Measurements from ENCODE around the gene SRRM4.

The SRRM4 gene

DNA sequence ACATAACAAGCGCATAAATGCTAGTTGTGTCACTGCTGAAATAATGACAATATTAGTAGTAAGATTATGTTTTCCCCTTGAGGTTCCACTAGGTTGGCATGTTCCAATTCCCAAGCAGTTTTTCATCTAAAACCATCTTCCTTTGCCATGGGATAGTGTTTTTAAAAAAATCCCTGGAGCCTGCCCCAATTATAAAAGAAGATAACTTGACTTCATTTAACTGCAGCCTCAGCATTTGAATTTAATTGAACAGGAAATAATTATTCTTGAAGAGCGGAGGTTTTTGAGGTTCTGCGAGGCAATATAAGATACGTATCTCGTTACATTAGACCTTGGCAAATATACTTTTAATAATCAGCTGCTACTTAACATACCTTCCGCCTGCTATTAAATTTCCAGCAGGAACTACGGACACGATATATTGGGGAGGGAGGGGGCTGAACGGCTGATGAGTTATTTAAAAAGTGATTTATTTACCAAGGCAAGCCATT lies 132.2 kb downstream of the SRRM4 start:
- Histone ChIP-seq H3K36me3 (ENCODE audit: insufficient read depth, low read length) (no peaks in the 10 kb centered on the region), H3K9me2 (ENCODE audit: low read depth, low read length) (no peaks in the 10 kb centered on the region), H3K9me3 (ENCODE audit: low read length) (no peaks in the 10 kb centered on the region), H3K27me3 (ENCODE audit: insufficient read depth, low read length) (no peaks in the 10 kb centered on the region), H4K20me1 (ENCODE audit: insufficient read depth, low read length) (no peaks in the 10 kb centered on the region), H2AFZ (ENCODE audit: low read length) (no peak overlapping the region), H3K9ac (ENCODE audit: low read length) (no peak overlapping the region), H3K27ac (ENCODE audit: low read depth, low read length, poor library complexity, severe bottlenecking) (no peak overlapping the region), H3F3A (ENCODE audit: insufficient read depth, low read length) (no peaks in the 10 kb centered on the region), H3K4me2 (ENCODE audit: low read length) (no peak overlapping the region), H3K79me2 (ENCODE audit: insufficient read depth, low read length) (no peaks in the 10 kb centered on the region), H3K4me1 (ENCODE audit: insufficient read depth, low read length, severe bottlenecking) (no peaks in the 10 kb centered on the region), H3K4me3 (ENCODE audit: low read depth, low read length, poor library complexity, severe bottlenecking) (no peak overlapping the region)
- TF ChIP-seq, protein P1, sequence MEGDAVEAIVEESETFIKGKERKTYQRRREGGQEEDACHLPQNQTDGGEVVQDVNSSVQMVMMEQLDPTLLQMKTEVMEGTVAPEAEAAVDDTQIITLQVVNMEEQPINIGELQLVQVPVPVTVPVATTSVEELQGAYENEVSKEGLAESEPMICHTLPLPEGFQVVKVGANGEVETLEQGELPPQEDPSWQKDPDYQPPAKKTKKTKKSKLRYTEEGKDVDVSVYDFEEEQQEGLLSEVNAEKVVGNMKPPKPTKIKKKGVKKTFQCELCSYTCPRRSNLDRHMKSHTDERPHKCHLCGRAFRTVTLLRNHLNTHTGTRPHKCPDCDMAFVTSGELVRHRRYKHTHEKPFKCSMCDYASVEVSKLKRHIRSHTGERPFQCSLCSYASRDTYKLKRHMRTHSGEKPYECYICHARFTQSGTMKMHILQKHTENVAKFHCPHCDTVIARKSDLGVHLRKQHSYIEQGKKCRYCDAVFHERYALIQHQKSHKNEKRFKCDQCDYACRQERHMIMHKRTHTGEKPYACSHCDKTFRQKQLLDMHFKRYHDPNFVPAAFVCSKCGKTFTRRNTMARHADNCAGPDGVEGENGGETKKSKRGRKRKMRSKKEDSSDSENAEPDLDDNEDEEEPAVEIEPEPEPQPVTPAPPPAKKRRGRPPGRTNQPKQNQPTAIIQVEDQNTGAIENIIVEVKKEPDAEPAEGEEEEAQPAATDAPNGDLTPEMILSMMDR (IDR thresholded peaks at IDR 0.05; ENCODE audit: low read length): no peak
- TF ChIP-seq EZH2 (IDR thresholded peaks at IDR 0.05; ENCODE audit: borderline replicate concordance, low read length): no peak

DNA sequence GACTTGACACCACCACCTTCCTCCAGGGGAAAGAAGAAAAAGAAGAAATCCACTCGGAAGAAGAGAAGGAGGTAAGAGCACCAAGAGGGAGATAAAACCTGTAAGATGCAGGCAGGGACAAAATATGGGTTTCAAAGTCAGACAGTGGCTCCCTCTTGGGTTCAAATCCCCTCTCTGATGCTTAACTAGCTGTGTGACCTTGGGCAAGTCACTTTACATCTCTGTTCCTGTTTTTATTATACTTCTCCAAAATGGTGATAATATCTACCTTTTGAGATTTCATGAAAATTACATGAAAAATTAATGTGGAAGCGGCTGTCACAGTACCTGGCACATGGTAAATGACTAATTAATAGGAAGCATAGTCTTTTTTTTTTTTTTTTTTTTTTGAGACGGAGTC lies 133.0 kb downstream of the SRRM4 start:
- H4K20me1 ChIP-seq (ENCODE audit: insufficient read depth, low read length): no peaks in the 10 kb centered on the region
- no peaks in the 10 kb centered on the region for H3K4me1 ChIP-seq (ENCODE audit: insufficient read depth, low read length, severe bottlenecking)
- TF ChIP-seq, protein P1 (IDR thresholded peaks at IDR 0.05; ENCODE audit: low read length): no peak
- no peak for TF ChIP-seq EZH2 (IDR thresholded peaks at IDR 0.05; ENCODE audit: borderline replicate concordance, low read length)
- H3K27ac ChIP-seq (ENCODE audit: low read depth, low read length, poor library complexity, severe bottlenecking): no peak overlapping the region
- no peaks in the 10 kb centered on the region for H3K9me2 ChIP-seq (ENCODE audit: low read depth, low read length)
- H3K79me2 ChIP-seq (ENCODE audit: insufficient read depth, low read length): no peaks in the 10 kb centered on the region
- no peaks in the 10 kb centered on the region for H3F3A ChIP-seq (ENCODE audit: insufficient read depth, low read length)
- H3K4me3 ChIP-seq (ENCODE audit: low read depth, low read length, poor library complexity, severe bottlenecking): no peak overlapping the region
- H3K4me2 ChIP-seq (ENCODE audit: low read length): no peak overlapping the region
- no peak overlapping the region for H3K9ac ChIP-seq (ENCODE audit: low read length)
- H3K27me3 ChIP-seq (ENCODE audit: insufficient read depth, low read length): no peaks in the 10 kb centered on the region
- H2AFZ ChIP-seq (ENCODE audit: low read length): no peak overlapping the region
- no peaks in the 10 kb centered on the region for H3K9me3 ChIP-seq (ENCODE audit: low read length)
- no peaks in the 10 kb centered on the region for H3K36me3 ChIP-seq (ENCODE audit: insufficient read depth, low read length)

DNA sequence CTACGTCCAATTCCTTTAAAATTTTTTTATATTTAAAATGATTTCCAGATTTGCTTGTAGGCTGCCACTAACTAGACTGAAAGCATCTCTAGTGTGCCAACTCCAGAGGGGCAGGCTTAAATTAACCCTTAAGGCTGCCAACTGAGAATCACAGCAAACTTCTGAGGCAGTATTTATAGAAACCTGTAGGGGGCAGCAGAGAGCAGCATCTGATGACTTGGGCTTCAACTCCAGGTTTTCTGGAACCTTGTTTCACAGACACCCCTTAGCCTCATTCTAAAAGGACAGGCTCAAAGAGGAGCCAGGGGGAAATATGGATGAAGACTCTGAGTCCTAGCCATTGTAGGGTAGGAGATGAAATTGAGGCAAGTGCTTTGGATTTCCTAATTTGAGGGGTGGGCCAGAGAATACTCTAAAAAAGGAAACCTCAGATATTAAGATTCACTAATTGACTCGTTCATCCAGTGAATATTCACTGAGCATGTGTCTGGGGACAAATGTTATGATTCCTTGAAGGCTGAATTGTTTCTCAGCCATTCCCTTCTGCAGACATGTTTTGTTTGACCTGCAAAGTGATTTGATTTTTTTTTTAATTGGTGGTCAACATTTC lies 134.1 kb downstream of the SRRM4 start:
- H3F3A ChIP-seq (ENCODE audit: insufficient read depth, low read length): no peaks in the 10 kb centered on the region
- no peak overlapping the region for H2AFZ ChIP-seq (ENCODE audit: low read length)
- H3K27me3 ChIP-seq (ENCODE audit: insufficient read depth, low read length): no peaks in the 10 kb centered on the region
- H3K9ac ChIP-seq (ENCODE audit: low read length): no peak overlapping the region
- no peak for TF ChIP-seq EZH2 (IDR thresholded peaks at IDR 0.05; ENCODE audit: borderline replicate concordance, low read length)
- TF ChIP-seq, protein P1 (IDR thresholded peaks at IDR 0.05; ENCODE audit: low read length): peak; percentile 77
- no peaks in the 10 kb centered on the region for H4K20me1 ChIP-seq (ENCODE audit: insufficient read depth, low read length)
- H3K4me3 ChIP-seq (ENCODE audit: low read depth, low read length, poor library complexity, severe bottlenecking): no peak overlapping the region
- no peaks in the 10 kb centered on the region for H3K9me2 ChIP-seq (ENCODE audit: low read depth, low read length)
- H3K27ac ChIP-seq (ENCODE audit: low read depth, low read length, poor library complexity, severe bottlenecking): no peak overlapping the region
- H3K9me3 ChIP-seq (ENCODE audit: low read length): no peaks in the 10 kb centered on the region
- no peaks in the 10 kb centered on the region for H3K36me3 ChIP-seq (ENCODE audit: insufficient read depth, low read length)
- no peak overlapping the region for H3K4me2 ChIP-seq (ENCODE audit: low read length)
- H3K4me1 ChIP-seq (ENCODE audit: insufficient read depth, low read length, severe bottlenecking): no peaks in the 10 kb centered on the region
- no peaks in the 10 kb centered on the region for H3K79me2 ChIP-seq (ENCODE audit: insufficient read depth, low read length)

Measured in OCI-LY1 (cell line).